Hematopoietic multipotent progenitor cell treated with erythropoietin and hydrocortisone succinate and interleukin-3 and kit ligand, for 4 days (in vitro differentiated cells): ENCODE measurements around the gene DMWD.

ENCODE experiments used
- DNase-seq: peaks from one replicate; pipeline ENCODE4 v3.0.0-alpha.2; 2015

The DMWD gene

DNA sequence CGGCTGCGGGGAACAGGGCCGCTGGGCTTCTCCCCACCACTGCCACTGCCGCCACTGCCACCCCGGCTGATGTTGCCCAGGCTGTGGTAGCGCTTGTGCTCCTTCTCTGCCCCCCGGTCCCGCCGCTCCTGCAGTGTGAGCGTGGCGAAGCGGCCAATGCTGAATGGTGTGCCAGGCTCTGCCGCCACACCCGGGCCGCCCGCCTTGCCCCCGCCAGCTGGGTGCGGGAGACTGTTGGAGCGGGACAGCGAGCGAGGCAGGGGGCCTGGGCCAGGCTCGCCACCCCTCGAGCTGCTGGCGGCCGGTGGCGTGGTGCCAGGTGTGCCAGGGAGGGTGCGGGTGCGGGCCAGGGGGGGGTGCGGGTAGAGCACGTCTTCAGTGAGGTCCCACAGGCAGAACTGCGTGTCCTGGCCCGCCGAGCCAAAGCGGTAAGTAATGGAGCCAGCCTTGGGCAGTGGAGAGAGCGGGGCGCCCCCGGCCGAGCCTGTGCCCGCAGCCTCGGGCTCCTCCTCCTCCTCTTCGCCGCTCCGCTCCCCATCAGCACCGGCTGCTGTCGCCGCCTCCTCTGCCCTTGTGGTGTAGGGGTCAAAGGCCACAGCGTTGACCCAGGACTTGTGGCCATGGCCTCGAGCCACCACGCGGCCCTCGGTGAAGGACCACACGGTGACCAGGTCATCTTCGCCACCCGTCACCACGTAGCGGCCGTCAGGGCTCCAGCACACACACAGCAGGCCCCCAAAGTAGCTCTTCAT lies 6.7 kb downstream of the DMWD start:
- no peak for DNase-seq

DNA sequence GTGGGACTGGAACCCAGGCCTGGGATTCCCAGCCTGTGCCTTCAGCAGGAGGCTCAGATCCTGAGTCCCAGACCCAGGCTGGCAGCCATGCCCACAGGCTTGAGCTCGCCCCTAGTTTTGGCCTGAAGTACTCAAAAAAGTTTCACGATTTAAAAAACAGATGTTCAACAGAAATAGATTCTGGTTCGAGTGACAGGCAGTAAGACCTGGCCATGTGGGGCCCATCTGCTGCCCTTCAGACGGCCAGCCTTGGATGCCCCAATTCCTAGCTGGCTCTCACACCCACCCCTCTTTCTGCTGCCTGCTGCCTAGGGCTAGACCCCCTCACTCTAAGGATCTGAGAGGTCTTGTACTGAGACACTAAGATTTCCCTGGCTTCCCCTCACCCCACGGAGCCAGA lies 7.5 kb downstream of the DMWD start:
- DNase-seq: no peak

DNA sequence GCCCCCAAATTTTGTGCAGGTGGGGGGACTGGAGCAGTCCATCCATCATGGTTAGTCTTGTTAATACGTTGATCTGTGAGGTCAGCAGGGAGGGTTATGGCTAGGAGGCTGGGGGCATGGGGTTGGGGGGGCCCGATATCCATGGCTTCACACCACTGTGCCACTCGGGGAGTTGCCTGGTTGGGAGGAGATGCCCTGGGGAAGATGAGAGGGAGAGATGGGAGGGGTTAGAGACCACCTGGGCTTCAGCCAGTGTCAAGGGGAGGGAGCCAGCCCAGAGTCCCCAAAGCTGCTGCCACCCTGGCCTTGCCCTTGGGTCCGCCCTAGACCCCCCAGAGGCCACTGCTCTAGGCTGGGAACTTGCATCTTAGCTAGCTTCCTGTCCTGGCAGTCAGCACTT lies 8.5 kb downstream of the DMWD start:
- DNase-seq: no peak

DNA sequence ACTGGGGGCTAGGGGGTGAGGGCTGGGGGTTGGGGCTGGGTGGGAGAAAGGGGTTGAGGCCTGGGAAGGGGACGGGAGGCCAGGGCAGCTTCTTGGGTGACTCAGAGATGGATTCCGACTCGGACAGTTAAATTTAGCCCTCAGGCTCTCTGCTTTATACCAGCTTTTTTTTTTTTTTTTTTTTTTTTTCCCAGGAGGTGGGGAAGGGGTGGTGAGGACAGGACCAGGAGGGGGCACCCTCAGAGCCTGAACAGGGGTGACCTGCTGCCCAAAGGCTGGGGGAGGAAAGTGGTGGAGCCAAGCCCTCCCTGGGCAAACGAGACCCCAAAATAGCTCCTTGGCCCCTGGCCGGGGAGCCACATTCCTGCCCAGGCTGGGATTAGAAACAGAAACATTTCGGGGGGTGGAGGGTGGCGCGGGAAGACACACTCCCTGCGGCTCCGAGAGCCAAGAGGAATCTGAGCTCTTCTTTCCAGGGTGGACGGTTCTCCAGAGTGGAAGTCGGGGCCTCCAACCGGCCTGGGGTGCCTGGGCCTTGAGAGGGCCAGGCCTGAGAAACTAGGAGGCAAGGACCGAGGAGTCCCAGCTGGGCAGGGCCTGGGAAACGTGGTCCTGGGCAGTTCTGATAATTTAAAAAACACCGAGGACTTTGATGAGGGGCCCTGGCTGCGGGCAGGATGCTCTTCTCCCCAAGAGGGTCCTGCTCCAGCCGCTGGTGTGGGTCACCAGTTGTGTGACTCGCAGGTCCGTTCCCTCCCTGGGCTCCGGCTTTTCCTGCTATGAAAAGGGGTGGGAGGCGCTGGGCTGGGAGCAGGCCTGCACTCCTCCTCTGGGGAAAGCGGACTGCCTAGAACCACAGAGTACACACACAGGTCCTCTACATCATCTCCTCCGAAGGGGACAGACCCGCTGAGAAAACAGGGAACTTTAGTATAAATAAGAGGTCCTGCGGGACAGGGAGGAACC lies 9.5 kb downstream of the DMWD start:
- no peak for DNase-seq

DNA sequence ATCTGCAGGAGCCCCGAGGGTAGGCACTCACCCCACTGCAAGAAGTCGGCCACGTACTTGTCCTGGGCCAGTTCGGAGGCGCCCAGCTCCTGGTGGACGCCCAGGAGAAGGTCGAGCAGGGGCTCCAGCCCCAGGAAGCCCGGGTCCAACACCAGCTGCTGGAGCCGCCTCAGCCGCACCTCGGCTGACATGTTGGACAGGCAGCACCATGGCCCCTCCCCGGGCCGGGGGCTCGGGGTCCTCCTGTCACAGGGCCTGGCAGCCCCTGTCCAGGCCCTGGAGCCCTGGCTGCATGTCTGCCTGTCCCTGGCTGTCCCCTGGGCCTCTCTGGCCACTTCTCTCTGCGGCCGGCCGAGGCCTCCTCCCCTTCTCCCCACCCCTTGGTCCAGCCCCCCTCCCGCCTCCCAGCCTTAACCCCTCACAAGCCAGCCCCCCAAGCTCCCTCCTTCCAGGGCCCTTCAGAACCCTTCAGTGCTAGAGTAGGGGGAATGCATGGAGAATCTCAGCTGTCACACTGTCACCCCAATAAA lies 10.4 kb downstream of the DMWD start, which contains the start of gene DMPK:
Gene DMPK (minus strand): TSS at position 329 of the 530 bp plus-strand sequence. CDS start 138 bp downstream, at position 191.
- DNase-seq: no peak

DNA sequence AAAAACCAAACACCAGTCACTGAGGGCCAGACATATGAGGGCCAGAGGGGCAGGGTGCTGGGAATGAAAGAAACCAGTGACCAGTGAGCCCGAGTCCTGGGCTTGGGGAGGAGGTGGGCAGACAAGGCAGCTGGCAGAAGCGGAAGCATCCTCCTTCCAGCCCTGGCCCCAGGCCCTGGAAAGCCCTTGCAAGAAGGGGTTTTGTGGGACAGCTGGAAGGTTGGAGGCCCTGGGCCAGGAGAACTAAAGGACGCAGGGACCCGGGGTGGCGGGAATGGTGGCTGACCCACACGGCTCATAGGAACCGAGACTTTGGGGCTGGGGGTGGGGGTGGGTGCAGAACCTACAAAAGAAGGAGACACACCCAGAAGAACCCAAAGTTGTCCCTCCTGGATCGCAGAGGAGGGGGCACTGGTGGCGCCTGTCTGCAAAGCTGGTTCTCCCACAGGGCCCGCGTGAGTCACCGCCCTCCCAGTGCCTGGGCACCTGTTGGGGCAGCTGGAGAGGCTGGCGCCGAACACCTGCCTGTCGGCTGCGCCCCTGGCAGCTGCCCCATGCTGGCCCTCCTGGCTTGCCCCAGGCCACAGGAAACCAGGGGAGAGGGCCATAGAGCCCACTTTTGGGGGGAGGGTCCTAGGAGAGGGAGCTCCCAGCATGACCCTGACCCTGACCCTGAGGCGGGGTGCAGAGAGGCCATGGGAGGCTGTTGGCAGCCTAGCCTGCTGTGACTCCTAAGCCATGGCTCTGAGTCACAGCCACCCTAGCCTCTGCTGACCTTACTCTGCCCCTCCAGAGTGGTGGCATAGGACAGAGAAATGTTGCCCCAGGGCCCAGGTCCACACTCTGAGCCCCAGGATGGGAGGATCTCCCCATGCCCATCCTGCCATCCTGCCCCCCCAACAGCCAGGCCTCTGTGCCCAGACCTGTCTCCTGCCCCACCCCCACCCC lies 11.2 kb downstream of the DMWD start:
- DNase-seq: no peak

DNA sequence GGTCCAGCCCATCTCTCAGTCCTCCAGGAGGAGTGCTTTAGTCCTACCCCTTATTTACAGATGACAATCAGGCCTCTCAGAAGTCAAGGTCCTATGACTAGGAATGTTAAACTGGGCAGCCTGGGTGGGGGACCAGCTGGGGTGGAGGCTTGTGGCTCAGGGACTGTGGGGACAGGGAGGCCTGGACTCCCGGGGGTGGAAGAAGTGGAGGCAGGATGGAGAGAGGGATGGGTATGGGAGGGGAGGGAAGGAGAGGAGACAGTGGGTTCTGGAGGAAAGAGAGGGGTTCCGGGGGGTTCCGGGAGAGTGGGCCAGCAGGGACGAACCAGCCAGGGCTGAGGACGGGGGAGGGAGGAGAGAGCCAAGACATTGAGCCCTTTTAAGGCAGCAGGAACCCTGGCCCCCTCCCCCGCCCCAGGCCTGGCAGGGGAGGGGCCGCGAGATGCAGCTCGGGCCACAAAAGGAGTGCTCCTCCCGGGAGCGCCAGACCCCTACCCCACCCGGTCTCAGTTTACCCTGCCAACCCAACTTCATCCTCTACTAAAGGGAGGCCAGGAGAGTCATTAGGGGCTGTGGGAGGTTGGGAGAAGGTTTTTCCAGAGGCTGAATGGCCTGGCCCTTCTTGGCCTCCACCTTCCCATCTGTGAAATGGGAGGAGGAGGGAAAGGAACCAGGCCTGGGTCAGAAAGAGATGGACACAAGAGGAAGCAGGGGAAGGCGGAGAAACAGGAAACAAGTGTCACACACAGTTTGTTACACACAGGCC lies 12.0 kb downstream of the DMWD start:
- DNase-seq: no peak

DNA sequence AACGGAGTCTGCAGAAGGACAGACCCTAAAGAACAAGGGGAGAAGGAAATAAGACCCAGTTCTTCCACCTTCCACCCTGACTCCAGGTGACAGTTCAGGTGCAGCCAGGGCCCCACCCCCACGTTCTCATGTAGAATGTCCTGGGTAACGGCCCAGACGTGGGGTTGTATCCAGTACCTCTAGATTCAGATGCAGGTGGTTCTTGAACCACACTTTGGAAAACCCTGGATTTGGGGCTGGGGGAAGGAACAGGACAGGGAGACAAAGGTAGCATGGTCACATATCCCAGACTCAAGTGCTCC lies 12.5 kb downstream of the DMWD start:
- no peak for DNase-seq

DNA sequence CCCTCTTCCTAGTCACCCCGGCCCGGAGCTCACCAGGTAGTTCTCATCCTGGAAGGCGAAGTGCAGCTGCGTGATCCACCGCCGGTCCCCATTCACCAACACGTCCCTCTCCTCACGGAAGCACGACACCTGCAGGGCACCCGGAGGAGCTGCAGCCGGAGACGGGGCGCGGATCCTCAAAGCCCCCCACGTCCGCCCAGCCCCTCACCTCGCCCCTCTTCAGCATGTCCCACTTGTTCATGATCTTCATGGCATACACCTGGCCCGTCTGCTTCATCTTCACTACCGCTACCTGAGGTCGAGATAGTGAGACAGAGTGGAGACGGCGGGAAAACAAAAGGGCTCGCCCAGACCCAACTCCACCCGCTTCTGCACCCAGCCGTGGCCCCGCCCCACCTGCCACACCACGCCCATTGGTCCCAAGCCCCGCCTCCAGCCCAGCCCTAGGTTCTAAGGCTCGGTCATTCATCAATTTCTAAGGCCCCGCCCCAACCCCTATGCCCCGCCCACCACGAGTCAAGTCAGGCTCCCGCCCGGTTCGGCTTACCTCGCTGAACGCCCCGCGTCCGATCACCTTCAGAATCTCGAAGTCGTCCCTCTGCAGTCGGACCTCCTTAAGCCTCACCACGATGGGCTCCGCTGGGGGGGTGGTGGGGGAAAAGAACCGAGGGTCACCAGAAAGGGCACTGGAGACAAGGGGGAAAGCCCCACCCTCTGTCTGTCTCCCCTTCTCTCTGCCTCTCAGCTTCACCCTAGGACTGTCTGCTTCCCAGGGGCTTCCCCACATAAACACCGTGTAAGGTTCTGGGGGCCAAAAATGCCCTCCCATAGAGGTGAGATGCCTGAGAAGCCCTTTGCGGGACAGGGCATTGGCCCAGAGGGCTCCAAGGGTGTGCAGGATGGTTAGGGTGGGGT lies 13.2 kb downstream of the DMWD start:
- peak; percentile 95 for DNase-seq

DNA sequence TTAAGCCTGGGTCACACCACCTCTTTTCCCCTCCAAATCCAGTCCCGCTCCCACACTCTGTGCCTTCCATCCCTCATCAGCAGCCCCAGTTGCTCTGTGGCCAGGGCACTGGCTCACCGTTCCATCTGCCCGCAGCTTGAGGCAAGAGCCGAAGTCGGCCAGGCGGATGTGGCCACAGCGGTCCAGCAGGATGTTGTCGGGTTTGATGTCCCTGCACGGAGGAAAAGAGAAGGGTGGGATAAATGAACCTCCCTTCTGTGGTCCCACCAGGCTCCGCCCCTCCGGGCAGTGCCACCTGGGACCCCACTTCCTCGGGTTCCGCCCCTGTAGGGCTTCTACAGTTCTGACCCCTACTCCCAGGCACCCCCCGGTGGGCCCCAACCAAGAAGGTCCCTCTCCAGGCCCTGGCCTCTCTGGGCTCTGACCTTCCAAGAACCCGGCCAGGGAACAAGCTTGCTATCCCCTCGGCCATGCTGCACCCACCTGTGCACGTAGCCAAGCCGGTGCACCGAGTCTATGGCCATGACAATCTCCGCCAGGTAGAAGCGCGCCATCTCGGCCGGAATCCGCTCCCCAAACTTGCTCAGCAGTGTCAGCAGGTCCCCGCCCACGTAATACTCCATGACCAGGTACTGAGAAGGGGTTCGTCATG lies 14.5 kb downstream of the DMWD start:
- DNase-seq: no peak

DNA sequence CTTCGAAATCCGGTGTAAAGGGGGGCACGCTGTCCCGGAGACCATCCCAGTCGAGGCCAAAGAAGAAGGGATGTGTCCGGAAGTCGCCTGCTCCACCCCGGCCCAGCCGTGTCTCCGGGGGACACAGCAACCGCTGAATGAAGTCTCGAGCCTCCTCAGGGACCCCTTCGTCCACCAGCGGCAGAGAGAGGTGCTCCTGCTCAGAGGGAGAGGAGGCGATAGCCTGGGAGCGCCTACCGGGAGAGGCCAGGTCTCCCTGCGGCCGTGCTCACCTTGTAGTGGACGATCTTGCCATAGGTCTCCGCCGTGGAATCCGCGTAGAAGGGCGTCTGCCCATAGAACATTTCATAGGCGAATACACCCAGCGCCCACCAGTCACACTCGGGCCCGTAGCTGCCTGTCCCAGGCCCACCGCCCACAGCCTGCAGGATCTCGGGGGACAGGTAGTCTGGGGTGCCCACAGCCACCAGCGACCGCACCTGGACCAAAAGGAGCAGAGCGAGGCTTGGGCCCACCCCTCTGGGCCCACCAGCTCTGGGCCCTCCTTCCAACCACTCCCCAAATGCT lies 15.2 kb downstream of the DMWD start:
- no peak for DNase-seq

DNA sequence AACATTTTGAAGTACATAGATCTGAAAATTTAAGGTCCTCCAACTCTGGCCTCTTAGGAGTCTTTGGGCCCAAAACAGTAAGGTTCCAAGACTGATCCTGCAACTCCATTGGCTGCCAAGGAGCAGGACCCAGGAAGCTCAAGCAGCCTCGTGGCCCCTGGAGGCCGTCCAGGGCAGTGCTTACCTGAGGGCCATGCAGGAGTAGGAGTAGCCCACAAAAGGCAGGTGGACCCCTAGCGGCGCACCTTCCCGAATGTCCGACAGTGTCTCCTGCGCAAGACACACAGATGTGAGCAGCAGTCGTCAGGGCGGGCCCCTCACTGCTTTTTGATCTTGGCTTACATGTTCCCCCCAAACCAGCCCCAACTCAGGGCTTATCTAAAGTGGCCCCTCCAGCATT lies 17.9 kb downstream of the DMWD start:
- no peak for DNase-seq

DNA sequence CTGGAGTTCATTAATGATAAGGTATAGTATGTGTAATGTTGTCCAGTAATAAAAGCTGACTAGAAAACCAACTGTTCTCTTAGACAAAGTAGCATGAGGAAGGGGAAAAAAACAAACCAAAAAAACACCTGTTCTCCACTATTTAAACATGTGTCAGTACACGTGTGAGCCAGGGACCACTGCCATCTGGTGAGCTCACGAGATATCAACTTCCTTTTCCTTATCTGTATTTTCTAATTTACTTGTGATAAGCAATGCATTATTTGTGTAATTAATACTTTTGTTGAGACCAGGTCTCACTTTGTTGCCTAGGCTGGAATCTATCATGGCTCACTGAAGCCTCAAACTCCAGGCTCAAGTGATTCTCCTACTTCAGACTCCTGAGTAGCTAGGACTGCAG lies 19.3 kb downstream of the DMWD start:
- DNase-seq: peak; percentile 22

DNA sequence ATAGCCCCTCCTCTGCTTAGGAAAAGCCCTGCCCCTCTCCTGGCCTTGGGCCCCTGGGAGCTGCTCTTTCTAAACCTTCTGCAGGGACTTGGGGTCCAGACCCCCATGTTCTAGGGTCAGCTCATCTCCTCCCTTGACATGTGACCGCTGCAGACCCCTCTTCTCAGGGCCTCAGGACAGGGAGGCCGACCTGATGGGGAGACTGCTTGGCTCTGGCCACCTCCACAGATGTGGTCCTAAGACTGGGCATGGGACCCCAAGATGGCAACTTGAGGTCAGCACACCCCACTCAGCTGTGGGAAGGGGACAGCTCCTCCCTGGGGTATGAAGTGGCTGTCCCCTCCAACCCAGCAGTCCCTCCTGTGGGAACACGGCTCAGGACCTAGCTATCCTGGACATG lies 19.7 kb downstream of the DMWD start:
- DNase-seq: no peak

DNA sequence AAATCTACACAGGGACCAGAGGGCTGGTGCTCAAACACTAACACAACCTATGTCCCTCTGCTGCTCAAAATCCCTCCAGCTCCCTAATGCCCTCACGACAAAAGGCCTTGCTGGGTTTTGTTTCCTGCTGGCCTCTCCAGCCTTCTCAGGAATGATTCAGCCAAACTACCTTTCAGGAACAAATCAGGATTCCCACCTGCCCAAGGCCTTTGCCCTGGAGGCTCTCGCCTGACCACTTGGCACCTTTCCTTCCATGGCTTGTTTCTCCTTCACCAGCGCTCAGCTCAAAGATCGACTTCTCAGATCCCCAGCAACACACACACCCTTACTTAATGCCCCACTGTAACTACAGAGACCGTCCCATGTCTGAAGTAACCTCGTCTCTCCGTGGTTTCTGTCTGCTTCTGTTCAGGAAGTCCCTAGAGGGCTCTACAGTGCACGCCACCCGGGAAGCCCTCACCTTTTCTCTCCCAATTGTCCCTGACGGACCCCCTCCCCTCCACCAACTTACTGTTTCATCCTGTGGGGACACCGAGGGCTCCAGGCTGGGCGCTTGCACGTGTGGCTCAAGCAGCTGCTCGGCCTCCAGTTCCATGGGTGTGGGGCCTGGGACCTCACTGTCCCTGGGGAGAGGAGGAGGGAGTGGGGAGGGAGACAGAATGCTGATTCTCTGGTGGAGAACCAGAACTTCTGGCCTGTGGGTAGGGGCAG lies 20.4 kb downstream of the DMWD start:
- peak; percentile 29 for DNase-seq

DNA sequence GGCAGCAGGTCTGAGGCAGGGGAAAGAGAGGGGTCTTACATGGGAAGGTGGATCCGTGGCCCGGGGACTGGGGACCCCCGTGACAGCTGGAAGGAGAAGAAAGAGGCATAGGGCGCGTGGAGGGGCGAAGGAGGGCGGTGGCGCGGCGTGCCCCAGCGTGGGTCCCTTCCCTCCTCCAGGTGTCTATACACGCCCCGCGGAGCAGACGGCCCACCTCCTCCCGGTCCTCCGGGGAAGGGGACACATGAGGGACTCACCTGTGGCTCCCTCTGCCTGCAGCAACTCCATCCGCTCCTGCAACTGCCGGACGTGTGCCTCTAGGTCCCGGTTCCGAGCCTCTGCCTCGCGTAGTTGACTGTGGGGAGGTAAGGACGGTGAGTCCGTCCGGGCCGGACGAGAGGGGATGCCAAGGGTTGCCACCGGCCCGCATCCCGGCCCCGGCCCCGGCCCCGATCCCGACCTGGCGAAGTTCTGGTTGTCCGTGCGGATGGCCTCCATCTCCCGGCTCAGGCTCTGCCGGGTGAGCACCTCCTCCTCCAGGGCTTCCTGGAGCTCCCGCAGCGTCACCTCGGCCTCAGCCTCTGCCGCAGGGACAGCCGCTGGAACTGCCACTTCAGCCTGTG lies 21.2 kb downstream of the DMWD start:
- no peak for DNase-seq

DNA sequence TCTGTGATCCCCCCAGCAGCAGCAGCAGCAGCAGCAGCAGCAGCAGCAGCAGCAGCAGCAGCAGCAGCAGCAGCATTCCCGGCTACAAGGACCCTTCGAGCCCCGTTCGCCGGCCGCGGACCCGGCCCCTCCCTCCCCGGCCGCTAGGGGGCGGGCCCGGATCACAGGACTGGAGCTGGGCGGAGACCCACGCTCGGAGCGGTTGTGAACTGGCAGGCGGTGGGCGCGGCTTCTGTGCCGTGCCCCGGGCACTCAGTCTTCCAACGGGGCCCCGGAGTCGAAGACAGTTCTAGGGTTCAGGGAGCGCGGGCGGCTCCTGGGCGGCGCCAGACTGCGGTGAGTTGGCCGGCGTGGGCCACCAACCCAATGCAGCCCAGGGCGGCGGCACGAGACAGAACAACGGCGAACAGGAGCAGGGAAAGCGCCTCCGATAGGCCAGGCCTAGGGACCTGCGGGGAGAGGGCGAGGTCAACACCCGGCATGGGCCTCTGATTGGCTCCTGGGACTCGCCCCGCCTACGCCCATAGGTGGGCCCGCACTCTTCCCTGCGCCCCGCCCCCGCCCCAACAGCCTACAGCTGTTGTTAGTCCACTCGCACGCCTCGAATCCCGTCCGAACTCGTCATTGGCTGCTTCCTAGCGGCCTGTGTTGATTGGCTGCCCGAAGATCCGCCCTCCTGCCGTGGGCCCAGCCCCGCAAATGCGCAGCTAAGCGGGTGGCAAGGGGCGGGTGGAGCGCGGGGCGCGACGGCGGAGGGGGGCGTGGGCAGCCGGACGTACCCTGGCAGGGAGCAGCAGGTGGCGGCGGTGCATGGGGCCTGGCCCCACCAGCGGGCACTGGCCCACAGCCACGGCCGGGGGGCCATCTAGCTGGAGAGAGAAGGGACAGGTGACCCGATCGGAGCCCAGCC lies 22.2 kb downstream of the DMWD start:
- DNase-seq: peak; percentile 98

DNA sequence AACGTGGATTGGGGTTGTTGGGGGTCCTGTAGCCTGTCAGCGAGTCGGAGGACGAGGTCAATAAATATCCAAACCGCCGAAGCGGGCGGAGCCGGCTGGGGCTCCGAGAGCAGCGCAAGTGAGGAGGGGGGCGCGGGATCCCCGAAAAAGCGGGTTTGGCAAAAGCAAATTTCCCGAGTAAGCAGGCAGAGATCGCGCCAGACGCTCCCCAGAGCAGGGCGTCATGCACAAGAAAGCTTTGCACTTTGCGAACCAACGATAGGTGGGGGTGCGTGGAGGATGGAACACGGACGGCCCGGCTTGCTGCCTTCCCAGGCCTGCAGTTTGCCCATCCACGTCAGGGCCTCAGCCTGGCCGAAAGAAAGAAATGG lies 22.8 kb downstream of the DMWD start:
- peak; percentile 79 for DNase-seq
